ENCODE data around the gene CHST9. TPM values are rescaled to one million over a fixed set of nuclear protein-coding genes. Genes with fewer than 3 reads are reported as not detected.

The CHST9 gene
- total and polyA plus RNA-seq, 2 experiments from 2014 or later = 15.5 to 16.8 TPM

DNA sequence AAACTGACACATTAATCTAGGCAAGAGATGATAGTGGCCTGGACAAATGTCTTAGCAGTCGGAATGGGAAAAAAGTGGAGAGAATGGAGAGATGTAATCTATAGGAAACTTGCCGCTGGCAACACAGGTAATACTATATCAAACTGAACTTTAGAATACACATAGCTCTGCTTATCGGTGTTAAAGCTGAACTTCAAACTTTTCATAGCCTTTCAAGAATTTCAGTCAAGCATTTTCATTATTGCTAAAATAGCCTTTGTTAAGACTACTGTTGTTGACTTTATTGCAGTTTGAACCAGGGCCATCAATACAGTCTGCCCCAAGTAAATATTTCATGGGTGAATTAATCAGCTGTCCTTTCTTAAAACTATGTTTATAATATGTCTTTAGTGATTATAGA, 12.9 kb upstream of the CHST9 start:
- no peaks in the 10 kb centered on the region for H3K9me3 Mint-ChIP-seq
- H3K27ac Mint-ChIP-seq = no peak overlapping the region
- H3F3A ChIP-seq (replicated peaks; ENCODE audit: low read depth) = no peaks in the 10 kb centered on the region
- no peaks in the 10 kb centered on the region for H3K9me2 ChIP-seq (ENCODE audit: insufficient read depth)
- no peak overlapping the region for H3K4me2 ChIP-seq
- TF ChIP-seq ZNF331 (CRISPR knock-in tag; IDR thresholded peaks at IDR 0.05; ENCODE audit: low read depth) = no peak
- no peak for TF ChIP-seq EZH2phosphoT487 (IDR thresholded peaks at IDR 0.05; ENCODE audit: unreplicated experiment)
- H4K20me1 ChIP-seq (replicated peaks; ENCODE audit: insufficient read depth) = no peaks in the 10 kb centered on the region
- DNase-seq (ENCODE audit: low spot score) (no peak), ATAC-seq (no peak)
- H3K4me1 ChIP-seq (ENCODE audit: insufficient read depth) = no peaks in the 10 kb centered on the region
- no peaks in the 10 kb centered on the region for H3K36me3 ChIP-seq (ENCODE audit: insufficient read depth)
- no peaks in the 10 kb centered on the region for H3K36me3 Mint-ChIP-seq (ENCODE audit: low read depth)
- no peak overlapping the region for H3K4me3 Mint-ChIP-seq
- H2AFZ ChIP-seq = peak overlapping the region; percentile 85
- no peaks in the 10 kb centered on the region for H3K27me3 ChIP-seq (ENCODE audit: insufficient read depth)
- H3K27ac ChIP-seq (ENCODE audit: low read depth) = no peak overlapping the region
- H3K27me3 Mint-ChIP-seq (ENCODE audit: insufficient read depth, low read depth, poor library complexity) = peaks cover 3% of the 10 kb centered on the region
- no peak overlapping the region for H3K4me3 ChIP-seq
- H3K79me2 ChIP-seq (replicated peaks; ENCODE audit: insufficient read depth) = no peaks in the 10 kb centered on the region
- H3K4me1 Mint-ChIP-seq = peaks cover 3% of the 10 kb centered on the region; the same call in 2 of the 3 replicates

GRCh38 chr18:27188309-27188708, 3.2 kb upstream of the CHST9 start:
- Mint-ChIP-seq H3K4me1 (peaks cover 15% of the 10 kb centered on the region), H3K27ac (no peak overlapping the region), H3K36me3 (ENCODE audit: low read depth) (no peaks in the 10 kb centered on the region), H3K9me3 (no peaks in the 10 kb centered on the region), H3K4me3 (no peak overlapping the region), H3K27me3 (ENCODE audit: insufficient read depth, low read depth, poor library complexity) (peaks cover 11% of the 10 kb centered on the region)
- H3K36me3 ChIP-seq (ENCODE audit: insufficient read depth) = no peaks in the 10 kb centered on the region
- ATAC-seq (no peak), DNase-seq (ENCODE audit: low spot score) (no peak)
- H3K79me2 ChIP-seq (replicated peaks; ENCODE audit: insufficient read depth) = peaks cover 8% of the 10 kb centered on the region
- no peaks in the 10 kb centered on the region for H3F3A ChIP-seq (replicated peaks; ENCODE audit: low read depth)
- H3K27me3 ChIP-seq (ENCODE audit: insufficient read depth) = peaks cover 8% of the 10 kb centered on the region; the same call in 1 of the 2 replicates
- no peak overlapping the region for H3K4me3 ChIP-seq
- H3K4me1 ChIP-seq (ENCODE audit: insufficient read depth) = peaks cover 8% of the 10 kb centered on the region
- H4K20me1 ChIP-seq (replicated peaks; ENCODE audit: insufficient read depth) = no peaks in the 10 kb centered on the region
- no peak for TF ChIP-seq CREB1 (CRISPR knock-in tag; IDR thresholded peaks at IDR 0.05; ENCODE audit: low read depth)
- no peak for TF ChIP-seq NANOG (IDR thresholded peaks at IDR 0.05; ENCODE audit: borderline replicate concordance)
- TF ChIP-seq REST (IDR thresholded peaks at IDR 0.05; ENCODE audit: unreplicated experiment) = no peak
- TF ChIP-seq STAT1 (IDR thresholded peaks at IDR 0.05; ENCODE audit: unreplicated experiment) = no peak
- TF ChIP-seq ZNF114 (CRISPR knock-in tag; IDR thresholded peaks at IDR 0.05) = no peak
- TF ChIP-seq ZNF331 (CRISPR knock-in tag; IDR thresholded peaks at IDR 0.05; ENCODE audit: low read depth) = no peak
- no peak overlapping the region for H3K4me2 ChIP-seq
- H2AFZ ChIP-seq = no peak overlapping the region
- H3K27ac ChIP-seq (ENCODE audit: low read depth) = no peak overlapping the region
- no peaks in the 10 kb centered on the region for H3K9me2 ChIP-seq (ENCODE audit: insufficient read depth)

DNA sequence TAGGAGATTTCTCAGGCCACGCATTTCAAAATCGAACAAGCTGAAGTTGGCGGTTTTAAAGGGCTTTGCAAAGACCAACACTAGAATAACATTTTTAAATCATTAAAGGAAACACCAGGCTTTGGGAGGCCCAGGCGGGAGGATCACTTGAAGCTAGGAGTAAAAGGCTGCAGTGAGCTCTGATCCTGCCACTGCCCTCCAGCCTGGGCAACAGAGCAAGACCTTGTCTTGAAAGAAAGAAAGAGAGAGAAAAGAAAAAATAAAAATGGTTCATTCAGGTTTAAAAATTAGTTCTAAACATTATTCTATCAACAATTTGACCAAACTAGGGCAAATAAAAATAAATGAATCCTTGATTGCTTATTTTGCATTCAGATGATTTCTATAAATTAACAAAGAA, 789 bp upstream of the CHST9 start:
- H3K27me3 ChIP-seq (ENCODE audit: insufficient read depth) = peaks cover 8% of the 10 kb centered on the region; the same call in 1 of the 2 replicates
- H3K79me2 ChIP-seq (replicated peaks; ENCODE audit: insufficient read depth) = peaks cover 28% of the 10 kb centered on the region
- Mint-ChIP-seq H3K36me3 (ENCODE audit: low read depth) (no peaks in the 10 kb centered on the region), H3K27me3 (ENCODE audit: insufficient read depth, low read depth, poor library complexity) (peaks cover 11% of the 10 kb centered on the region), H3K4me3 (peak overlapping the region; percentile 91), H3K27ac (no peak overlapping the region), H3K4me1 (peaks cover 27% of the 10 kb centered on the region), H3K9me3 (no peaks in the 10 kb centered on the region)
- H3K4me2 ChIP-seq = peak overlapping the region; percentile 80
- 0 out of 2 replicates have a peak, but pooled peaks cover 3% of the 10 kb centered on the region for H4K20me1 ChIP-seq (replicated peaks; ENCODE audit: insufficient read depth)
- H3K4me1 ChIP-seq (ENCODE audit: insufficient read depth) = peaks cover 29% of the 10 kb centered on the region
- no peak overlapping the region for H3K27ac ChIP-seq (ENCODE audit: low read depth)
- ATAC-seq (no peak), DNase-seq (ENCODE audit: low spot score) (no peak)
- H3K36me3 ChIP-seq (ENCODE audit: insufficient read depth) = no peaks in the 10 kb centered on the region
- peak overlapping the region; percentile 81 for H3K4me3 ChIP-seq
- H3F3A ChIP-seq (replicated peaks; ENCODE audit: low read depth) = no peaks in the 10 kb centered on the region
- peak overlapping the region; percentile 69 for H2AFZ ChIP-seq
- no peaks in the 10 kb centered on the region for H3K9me2 ChIP-seq (ENCODE audit: insufficient read depth)
- TF ChIP-seq, protein P1, sequence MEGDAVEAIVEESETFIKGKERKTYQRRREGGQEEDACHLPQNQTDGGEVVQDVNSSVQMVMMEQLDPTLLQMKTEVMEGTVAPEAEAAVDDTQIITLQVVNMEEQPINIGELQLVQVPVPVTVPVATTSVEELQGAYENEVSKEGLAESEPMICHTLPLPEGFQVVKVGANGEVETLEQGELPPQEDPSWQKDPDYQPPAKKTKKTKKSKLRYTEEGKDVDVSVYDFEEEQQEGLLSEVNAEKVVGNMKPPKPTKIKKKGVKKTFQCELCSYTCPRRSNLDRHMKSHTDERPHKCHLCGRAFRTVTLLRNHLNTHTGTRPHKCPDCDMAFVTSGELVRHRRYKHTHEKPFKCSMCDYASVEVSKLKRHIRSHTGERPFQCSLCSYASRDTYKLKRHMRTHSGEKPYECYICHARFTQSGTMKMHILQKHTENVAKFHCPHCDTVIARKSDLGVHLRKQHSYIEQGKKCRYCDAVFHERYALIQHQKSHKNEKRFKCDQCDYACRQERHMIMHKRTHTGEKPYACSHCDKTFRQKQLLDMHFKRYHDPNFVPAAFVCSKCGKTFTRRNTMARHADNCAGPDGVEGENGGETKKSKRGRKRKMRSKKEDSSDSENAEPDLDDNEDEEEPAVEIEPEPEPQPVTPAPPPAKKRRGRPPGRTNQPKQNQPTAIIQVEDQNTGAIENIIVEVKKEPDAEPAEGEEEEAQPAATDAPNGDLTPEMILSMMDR (conservative IDR thresholded peaks at IDR 0.05; ENCODE audit: low read depth in 2 of 2) = no peak
- TF ChIP-seq NANOG (IDR thresholded peaks at IDR 0.05; ENCODE audit: borderline replicate concordance) (no peak), EZH2phosphoT487 (IDR thresholded peaks at IDR 0.05; ENCODE audit: unreplicated experiment) (no peak), STAT1 (IDR thresholded peaks at IDR 0.05; ENCODE audit: unreplicated experiment) (no peak), JUNB (IDR thresholded peaks at IDR 0.05; ENCODE audit: unreplicated experiment) (no peak)
- TF ChIP-seq, protein P2, sequence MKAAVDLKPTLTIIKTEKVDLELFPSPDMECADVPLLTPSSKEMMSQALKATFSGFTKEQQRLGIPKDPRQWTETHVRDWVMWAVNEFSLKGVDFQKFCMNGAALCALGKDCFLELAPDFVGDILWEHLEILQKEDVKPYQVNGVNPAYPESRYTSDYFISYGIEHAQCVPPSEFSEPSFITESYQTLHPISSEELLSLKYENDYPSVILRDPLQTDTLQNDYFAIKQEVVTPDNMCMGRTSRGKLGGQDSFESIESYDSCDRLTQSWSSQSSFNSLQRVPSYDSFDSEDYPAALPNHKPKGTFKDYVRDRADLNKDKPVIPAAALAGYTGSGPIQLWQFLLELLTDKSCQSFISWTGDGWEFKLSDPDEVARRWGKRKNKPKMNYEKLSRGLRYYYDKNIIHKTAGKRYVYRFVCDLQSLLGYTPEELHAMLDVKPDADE (IDR thresholded peaks at IDR 0.05) = no peak
